OCI-LY1 (cell line): ENCODE results near the gene SLC25A45.

Experiments used
- H2AFZ ChIP-seq: fragments of 200-600 bp; sonication (generic), shearing (Covaris generic); 2 replicates; pipeline ENCODE4 v1.6.0; 2014; ENCODE audit warnings: antibody characterized with exemption, mild to moderate bottlenecking, low read length
- H3F3A ChIP-seq: fragments of 200-600 bp; sonication (generic), shearing (Covaris generic); 2 replicates; pipeline ENCODE4 v1.6.0; 2014; ENCODE audit warnings: mild to moderate bottlenecking, antibody characterized with exemption, low read length, moderate library complexity; ENCODE audit not compliant: insufficient read depth
- H3K27ac ChIP-seq: fragments of 200-600 bp; sonication (generic); 2 replicates; pipeline ENCODE4 v1.5.1; 2014; ENCODE audit warnings: low read length, mixed run types, mild to moderate bottlenecking, low read depth; ENCODE audit not compliant: poor library complexity, severe bottlenecking
- H3K27me3 ChIP-seq: fragments of 200-600 bp; sonication (generic); 2 replicates; pipeline ENCODE4 v1.6.0; 2014; ENCODE audit warnings: antibody characterized with exemption, mild to moderate bottlenecking, low read length, moderate library complexity; ENCODE audit not compliant: insufficient read depth
- H3K36me3 ChIP-seq: fragments of 200-600 bp; sonication (generic); 2 replicates; pipeline ENCODE4 v1.6.1; 2014; ENCODE audit warnings: mild to moderate bottlenecking, antibody characterized with exemption, low read length, moderate library complexity, mixed read lengths; ENCODE audit not compliant: insufficient read depth
- H3K4me1 ChIP-seq: fragments of 200-600 bp; sonication (generic); 2 replicates; pipeline ENCODE4 v1.5.1; 2014; ENCODE audit warnings: mild to moderate bottlenecking, low read length, moderate library complexity; ENCODE audit not compliant: insufficient read depth, severe bottlenecking
- H3K4me2 ChIP-seq: fragments of 200-600 bp; sonication (generic), shearing (Covaris generic); 2 replicates; pipeline ENCODE4 v1.6.1; 2014; ENCODE audit warnings: low read length
- H3K4me3 ChIP-seq: fragments of 200-600 bp; sonication (generic); 2 replicates; pipeline ENCODE4 v1.5.1; 2014; ENCODE audit warnings: low read length, low read depth, mild to moderate bottlenecking, mixed read lengths; ENCODE audit not compliant: poor library complexity, severe bottlenecking
- H3K79me2 ChIP-seq: fragments of 200-600 bp; shearing (Covaris generic); 2 replicates; pipeline ENCODE4 v1.6.1; 2016; ENCODE audit warnings: mixed run types, low read length, mixed read lengths; ENCODE audit not compliant: insufficient read depth
- H3K9ac ChIP-seq: fragments of 200-600 bp; sonication (generic), shearing (Covaris generic); 2 replicates; pipeline ENCODE4 v1.6.1; 2014; ENCODE audit warnings: mild to moderate bottlenecking, low read length, mixed read lengths
- H3K9me2 ChIP-seq: fragments of 200-600 bp; sonication (generic), shearing (Covaris generic); 2 replicates; pipeline ENCODE4 v1.6.1; 2014; ENCODE audit warnings: low read depth, mild to moderate bottlenecking, low read length, mixed read lengths
- H3K9me3 ChIP-seq: fragments of 200-600 bp; shearing (Covaris generic); 2 replicates; pipeline ENCODE4 v1.6.1; 2014; ENCODE audit warnings: low read length, mixed read lengths
- H4K20me1 ChIP-seq: fragments of 200-600 bp; sonication (generic), shearing (Covaris generic); 2 replicates; pipeline ENCODE4 v1.6.0; 2016; ENCODE audit warnings: mild to moderate bottlenecking, low read length; ENCODE audit not compliant: insufficient read depth
- CTCF ChIP-seq: fragments of 200-600 bp; sonication (generic), shearing (Covaris generic); IDR thresholded peaks from 2 replicates; pipeline ENCODE4 v1.5.1; 2017; ENCODE audit warnings: mild to moderate bottlenecking, antibody characterized with exemption, low read length, moderate library complexity, mixed read lengths
- EZH2 ChIP-seq: fragments of 200-600 bp; sonication (generic), shearing (Covaris generic); IDR thresholded peaks from 2 replicates; pipeline ENCODE4 v1.8.0; 2017; ENCODE audit warnings: borderline replicate concordance, mixed run types, mild to moderate bottlenecking, antibody characterized with exemption, low read length, moderate library complexity, mixed read lengths

The SLC25A45 gene

GRCh38 chr11:65394125-65394536 is 11.7 kb upstream of the SLC25A45 start:
- Histone ChIP-seq H3K79me2 (no peaks in the 10 kb centered on the region), H3K9me2 (no peaks in the 10 kb centered on the region), H2AFZ (no peak overlapping the region), H3K9me3 (no peaks in the 10 kb centered on the region), H3K36me3 (peaks cover 82% of the 10 kb centered on the region), H3K4me1 (peaks cover 22% of the 10 kb centered on the region), H3K27ac (no peak overlapping the region), H3K4me3 (no peak overlapping the region), H3K4me2 (no peak overlapping the region), H3K9ac (no peak overlapping the region), H3F3A (no peaks in the 10 kb centered on the region), H4K20me1 (no peaks in the 10 kb centered on the region), H3K27me3 (no peaks in the 10 kb centered on the region)
- no peak for TF ChIP-seq EZH2
- TF ChIP-seq CTCF: no peak

GRCh38 chr11:65393513-65394079 is 11.2 kb upstream of the SLC25A45 start:
- no peaks in the 10 kb centered on the region for H3K9me2 ChIP-seq
- H3K27ac ChIP-seq: no peak overlapping the region
- no peaks in the 10 kb centered on the region for H3K27me3 ChIP-seq
- TF ChIP-seq CTCF (no peak), EZH2 (no peak)
- no peak overlapping the region for H3K4me3 ChIP-seq
- H3K79me2 ChIP-seq: no peaks in the 10 kb centered on the region
- no peaks in the 10 kb centered on the region for H3K9me3 ChIP-seq
- H3K4me1 ChIP-seq: peaks cover 27% of the 10 kb centered on the region
- no peak overlapping the region for H2AFZ ChIP-seq
- H3K36me3 ChIP-seq: peaks cover 85% of the 10 kb centered on the region
- H3K9ac ChIP-seq: no peak overlapping the region
- H4K20me1 ChIP-seq: no peaks in the 10 kb centered on the region
- H3K4me2 ChIP-seq: no peak overlapping the region
- no peaks in the 10 kb centered on the region for H3F3A ChIP-seq

GRCh38 chr11:65392899-65393298 is 10.5 kb upstream of the SLC25A45 start:
- Histone ChIP-seq H3K27me3 (no peaks in the 10 kb centered on the region), H3K4me3 (no peak overlapping the region), H3K27ac (no peak overlapping the region), H3K36me3 (peaks cover 78% of the 10 kb centered on the region), H2AFZ (no peak overlapping the region), H4K20me1 (no peaks in the 10 kb centered on the region), H3K9ac (no peak overlapping the region), H3K79me2 (no peaks in the 10 kb centered on the region), H3K4me2 (no peak overlapping the region), H3F3A (no peaks in the 10 kb centered on the region), H3K9me2 (no peaks in the 10 kb centered on the region), H3K4me1 (peaks cover 34% of the 10 kb centered on the region), H3K9me3 (no peaks in the 10 kb centered on the region)
- no peak for TF ChIP-seq EZH2
- TF ChIP-seq CTCF: no peak
